ENCODE data around the gene SCN1B. TPM values are rescaled to one million over a fixed set of nuclear protein-coding genes. Genes with fewer than 3 reads are reported as not detected.
"Not testable (repeated sequence)": the region's sequence is repeated elsewhere in the genome, so short reads cannot be mapped to it uniquely, and the experiment has no call there.

Gene SCN1B
- polyA plus RNA-seq, 1 experiment = 5.7 TPM

- Histone ChIP-seq H3K9me3 (ENCODE audit: control insufficient read depth, insufficient read depth, low read length) (no peaks in the 10 kb centered on the region; the same call in 1 of the 2 replicates), H3K27ac (ENCODE audit: low read depth, low read length) (no peak overlapping the region), H3K27me3 (ENCODE audit: control insufficient read depth, insufficient read depth, low read length) (no peaks in the 10 kb centered on the region), H3K4me3 (ENCODE audit: low read depth, low read length) (no peak overlapping the region)
- DNase-seq (ENCODE audit: low read depth, low spot score) = no peak
- no peak for TF ChIP-seq CTCF (IDR thresholded peaks at IDR 0.05; ENCODE audit: low read depth, low read length)
- ChIA-PET CTCF (interaction anchor here (0.9 to 1.8 kb wide), 6 partner anchors 32 to 134 kb away, joined by 3 to 7 read pairs (median 6); partner anchors contain the start of gene LGI4), POLR2A (interaction anchor here (0.5 kb wide), 1 partner anchor 680 kb away, joined by 3 read pairs; no protein-coding TSS in a partner anchor)
Measured at GRCh38 chr19:35006342-35006998, 23.8 kb upstream of the SCN1B start.

- no peak for TF ChIP-seq CTCF (IDR thresholded peaks at IDR 0.05; ENCODE audit: low read depth, low read length)
- Histone ChIP-seq H3K9me3 (ENCODE audit: control insufficient read depth, insufficient read depth, low read length) (no peaks in the 10 kb centered on the region; the same call in 1 of the 2 replicates), H3K27me3 (ENCODE audit: control insufficient read depth, insufficient read depth, low read length) (no peaks in the 10 kb centered on the region), H3K4me3 (ENCODE audit: low read depth, low read length) (no peak overlapping the region), H3K27ac (ENCODE audit: low read depth, low read length) (no peak overlapping the region)
- DNase-seq (ENCODE audit: low read depth, low spot score) = no peak
- ChIA-PET CTCF (interaction anchor here (1.2 to 1.8 kb wide), 2 partner anchors 34 to 37 kb away, joined by 6 to 7 read pairs; no protein-coding TSS in a partner anchor), POLR2A (no interaction called here)
Measured at GRCh38 chr19:35006999-35007365, 23.3 kb upstream of the SCN1B start.

GRCh38 chr19:35007427-35007826, 22.8 kb upstream of the SCN1B start:
- CTCF ChIA-PET = interaction anchor here (1.4 to 1.8 kb wide), 2 partner anchors 37 to 107 kb away, joined by 4 to 6 read pairs; no protein-coding TSS in a partner anchor
- POLR2A ChIA-PET; H3K27me3 ChIP-seq (ENCODE audit: control insufficient read depth, insufficient read depth, low read length): not testable (repeated sequence)

DNA sequence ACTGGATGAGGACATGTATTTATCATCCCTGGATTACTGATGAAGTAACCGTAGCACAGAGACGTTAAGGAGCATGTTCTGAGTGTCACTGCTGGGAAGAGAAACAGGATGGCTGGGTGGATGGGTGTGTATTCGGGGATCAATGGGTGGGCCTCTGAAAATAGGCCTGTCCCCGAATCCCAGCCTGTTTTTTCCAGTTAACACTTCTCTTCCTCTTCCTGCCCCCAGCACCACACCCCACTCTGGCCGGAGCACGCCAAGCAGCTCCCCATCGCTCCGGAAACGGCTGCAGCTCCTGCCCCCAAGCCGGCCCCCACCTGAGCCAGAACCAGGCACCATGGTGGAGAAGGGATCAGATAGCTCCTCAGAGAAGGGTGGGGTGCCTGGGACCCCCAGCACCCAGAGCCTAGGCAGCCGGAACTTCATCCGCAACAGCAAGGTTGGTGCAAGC, 21.4 kb upstream of the SCN1B start:
- CTCF ChIA-PET = interaction anchor here (1.1 to 1.4 kb wide), 3 partner anchors 36 to 106 kb away, joined by 4 to 7 read pairs (median 5); no protein-coding TSS in a partner anchor
- Histone ChIP-seq H3K9me3 (ENCODE audit: control insufficient read depth, insufficient read depth, low read length) (no peaks in the 10 kb centered on the region; the same call in 1 of the 2 replicates), H3K27ac (ENCODE audit: low read depth, low read length) (no peak overlapping the region), H3K4me3 (ENCODE audit: low read depth, low read length) (no peak overlapping the region), H3K27me3 (ENCODE audit: control insufficient read depth, insufficient read depth, low read length) (no peaks in the 10 kb centered on the region)
- TF ChIP-seq CTCF (IDR thresholded peaks at IDR 0.05; ENCODE audit: low read depth, low read length) = no peak
- POLR2A ChIA-PET = no interaction called here
- DNase-seq (ENCODE audit: low read depth, low spot score) = no peak

More at GRCh38 chr19:35007427-35007826, 22.8 kb upstream of the SCN1B start:
- H3K4me3 ChIP-seq (ENCODE audit: low read depth, low read length); DNase-seq (ENCODE audit: low read depth, low spot score); H3K9me3 ChIP-seq (ENCODE audit: control insufficient read depth, insufficient read depth, low read length); H3K27ac ChIP-seq (ENCODE audit: low read depth, low read length): not testable (repeated sequence)

- DNase-seq (ENCODE audit: low read depth, low spot score) = no peak
- ChIA-PET CTCF (interaction anchor here (1.1 to 1.4 kb wide), 2 partner anchors 37 to 58 kb away, joined by 5 to 7 read pairs; no protein-coding TSS in a partner anchor), POLR2A (no interaction called here)
- H3K27me3 ChIP-seq (ENCODE audit: control insufficient read depth, insufficient read depth, low read length) = no peaks in the 10 kb centered on the region
- no peak overlapping the region for H3K27ac ChIP-seq (ENCODE audit: low read depth, low read length)
- H3K4me3 ChIP-seq (ENCODE audit: low read depth, low read length) = no peak overlapping the region
- TF ChIP-seq CTCF (IDR thresholded peaks at IDR 0.05; ENCODE audit: low read depth, low read length) = no peak
- no peaks in the 10 kb centered on the region; the same call in 1 of the 2 replicates for H3K9me3 ChIP-seq (ENCODE audit: control insufficient read depth, insufficient read depth, low read length)
Measured at GRCh38 chr19:35009424-35010415, 20.6 kb upstream of the SCN1B start.

All from AG04450 (cell line).